GM19468 (cell line): Measurements from ENCODE around the gene HLA-A.

Source experiments
- ATAC-seq: cut with Tn5 transposase; IDR thresholded peaks from one replicate; pipeline ENCODE4 v1.9.1; 2021; ENCODE audit warnings: mild to moderate bottlenecking, moderate library complexity, moderate number of reproducible peaks; ENCODE audit not compliant: unreplicated experiment; ENCODE audit errors: extremely low read depth

The HLA-A gene

DNA sequence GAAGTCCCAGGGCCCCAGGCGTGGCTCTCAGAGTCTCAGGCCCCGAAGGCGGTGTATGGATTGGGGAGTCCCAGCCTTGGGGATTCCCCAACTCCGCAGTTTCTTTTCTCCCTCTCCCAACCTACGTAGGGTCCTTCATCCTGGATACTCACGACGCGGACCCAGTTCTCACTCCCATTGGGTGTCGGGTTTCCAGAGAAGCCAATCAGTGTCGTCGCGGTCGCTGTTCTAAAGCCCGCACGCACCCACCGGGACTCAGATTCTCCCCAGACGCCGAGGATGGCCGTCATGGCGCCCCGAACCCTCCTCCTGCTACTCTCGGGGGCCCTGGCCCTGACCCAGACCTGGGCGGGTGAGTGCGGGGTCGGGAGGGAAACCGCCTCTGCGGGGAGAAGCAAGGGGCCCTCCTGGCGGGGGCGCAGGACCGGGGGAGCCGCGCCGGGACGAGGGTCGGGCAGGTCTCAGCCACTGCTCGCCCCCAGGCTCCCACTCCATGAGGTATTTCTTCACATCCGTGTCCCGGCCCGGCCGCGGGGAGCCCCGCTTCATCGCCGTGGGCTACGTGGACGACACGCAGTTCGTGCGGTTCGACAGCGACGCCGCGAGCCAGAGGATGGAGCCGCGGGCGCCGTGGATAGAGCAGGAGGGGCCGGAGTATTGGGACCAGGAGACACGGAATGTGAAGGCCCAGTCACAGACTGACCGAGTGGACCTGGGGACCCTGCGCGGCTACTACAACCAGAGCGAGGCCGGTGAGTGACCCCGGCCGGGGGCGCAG, at the start of gene HLA-A:
HLA-A (plus strand) TSS at position 258 of the 778 bp plus-strand sequence; CDS start at position 280, 22 bp downstream.
- peak; percentile 86 for ATAC-seq

DNA sequence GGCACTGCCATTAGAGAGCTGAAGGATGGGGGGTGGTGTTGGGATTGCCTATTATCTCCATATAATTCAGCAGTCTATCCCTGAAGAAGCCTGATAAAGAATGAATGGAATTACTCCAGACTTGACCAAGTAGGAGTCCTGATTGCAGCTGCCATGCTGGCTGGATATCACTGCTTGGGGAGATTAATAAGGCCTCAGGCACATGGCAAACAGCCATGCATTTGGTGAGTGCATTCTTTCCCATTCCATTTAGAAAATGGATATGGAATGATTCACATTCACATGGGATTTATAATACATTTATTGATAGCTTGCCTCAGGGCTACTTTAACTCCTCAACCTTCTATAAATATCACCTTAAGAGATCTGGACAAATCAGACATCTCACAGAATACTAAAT, 49.6 kb upstream of the HLA-A start:
- no peak for ATAC-seq

GRCh38 chr6:29899281-29899680, 43.1 kb upstream of the HLA-A start:
- no peak for ATAC-seq

DNA sequence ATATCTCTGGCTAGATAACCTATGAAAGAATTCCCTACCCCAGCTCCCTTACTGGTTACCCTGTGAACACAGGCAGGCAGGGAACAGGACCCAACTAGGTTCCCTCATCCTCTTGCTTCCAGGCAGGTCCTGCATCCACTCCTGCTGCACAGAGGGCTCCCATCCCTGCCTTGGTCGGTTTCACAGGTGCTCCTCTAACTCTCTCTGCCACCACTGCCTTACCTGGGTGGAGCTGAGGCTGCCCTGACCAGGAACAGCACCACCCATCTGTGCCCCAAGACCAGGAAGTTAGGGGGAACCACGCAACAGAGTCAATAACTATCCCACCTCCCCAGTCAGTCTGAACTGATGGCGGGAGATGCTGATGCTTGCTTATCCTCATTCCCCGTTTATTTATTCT, 37.0 kb upstream of the HLA-A start:
- ATAC-seq = no peak

- ATAC-seq = no peak
These were observed 34.5 kb upstream of the HLA-A start for GRCh38 chr6:29907637-29908340.

- ATAC-seq = no peak
These were observed 34.0 kb upstream of the HLA-A start for GRCh38 chr6:29908341-29908662.

GRCh38 chr6:29908710-29909109, 33.6 kb upstream of the HLA-A start:
- ATAC-seq = no peak

DNA sequence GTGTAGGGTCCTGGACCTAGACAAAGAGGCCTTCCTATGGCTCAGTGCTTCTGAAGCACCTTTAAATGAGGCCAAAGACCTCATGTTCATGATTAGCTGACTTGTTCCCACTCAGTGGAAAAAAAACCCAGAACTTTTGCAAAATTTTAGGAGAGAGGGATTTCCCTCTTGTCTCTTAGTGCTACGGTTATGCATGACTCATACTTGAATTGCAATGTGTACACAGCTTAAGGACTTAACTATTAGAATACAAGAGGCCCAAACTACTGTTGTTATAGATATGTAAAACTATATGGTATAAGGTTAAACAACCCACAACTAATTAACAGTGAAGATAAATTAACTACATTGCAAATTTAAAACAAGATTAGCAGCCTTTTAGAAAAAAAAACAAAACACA, 32.3 kb upstream of the HLA-A start:
- no peak for ATAC-seq

GRCh38 chr6:29912840-29913239, 29.5 kb upstream of the HLA-A start:
- no peak for ATAC-seq

DNA sequence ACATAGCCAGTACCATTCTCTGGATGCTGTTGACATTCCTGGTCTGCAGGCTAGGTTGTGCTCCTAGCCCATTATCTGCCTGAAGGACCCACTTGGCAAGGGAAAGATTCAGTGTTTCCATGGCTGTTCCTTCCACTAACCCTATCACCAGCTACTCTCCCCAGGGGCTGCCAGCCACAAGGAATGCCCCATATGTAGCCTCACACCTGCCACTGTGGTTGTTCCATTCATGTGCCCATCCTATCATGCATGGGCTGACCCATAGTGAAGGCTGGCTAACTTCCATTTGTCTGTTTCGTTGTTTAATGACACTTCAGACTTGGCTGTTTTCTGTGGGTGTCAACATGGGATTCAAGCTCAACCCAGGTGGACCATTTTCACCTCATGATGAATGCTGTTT, 25.6 kb upstream of the HLA-A start:
- ATAC-seq = no peak

- no peak for ATAC-seq
These were observed 24.5 kb upstream of the HLA-A start for GRCh38 chr6:29917857-29918256.

GRCh38 chr6:29919506-29920445, 22.6 kb upstream of the HLA-A start:
- ATAC-seq = no peak

- ATAC-seq = no peak
These were observed 18.0 kb upstream of the HLA-A start for GRCh38 chr6:29924287-29924686.

DNA sequence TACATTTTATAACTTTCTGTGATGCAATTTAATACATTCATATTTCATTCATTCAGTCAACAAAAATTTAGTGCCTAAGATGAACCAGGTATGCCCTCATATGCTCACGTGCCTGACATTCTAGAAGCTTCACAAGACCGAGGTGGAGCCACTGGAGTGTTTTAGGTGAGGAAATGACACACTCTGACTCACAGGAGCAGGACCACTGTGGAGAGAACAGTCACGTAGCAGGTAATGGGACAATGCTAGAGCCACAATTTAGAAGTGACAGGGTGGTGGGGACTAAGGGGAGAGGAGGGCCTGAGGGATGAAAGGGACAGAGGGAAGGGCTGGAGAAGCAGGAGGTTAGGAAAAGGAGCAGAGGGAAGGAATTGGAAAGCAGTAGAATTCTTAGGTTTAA, 17.6 kb upstream of the HLA-A start:
- no peak for ATAC-seq

DNA sequence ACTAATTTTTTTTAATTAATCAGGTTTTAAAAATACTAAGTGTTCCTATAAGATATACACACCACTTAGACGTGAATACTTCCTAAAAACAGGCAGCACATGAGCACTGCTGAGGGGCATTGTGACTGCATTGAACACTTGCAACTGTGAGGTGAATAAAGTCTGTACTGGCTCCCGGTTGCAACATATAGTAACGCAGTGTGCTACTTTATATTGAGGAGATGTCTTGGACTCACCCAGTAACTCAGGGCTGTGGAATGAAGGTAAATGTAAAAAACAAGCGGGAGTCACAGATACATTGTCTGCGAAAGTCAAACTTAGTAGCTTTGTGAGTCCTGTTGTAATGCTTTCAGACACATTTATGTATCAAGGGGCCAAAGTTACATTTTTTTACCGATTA, 17.0 kb upstream of the HLA-A start:
- no peak for ATAC-seq

- peak; percentile 24 for ATAC-seq
These were observed 16.5 kb upstream of the HLA-A start for GRCh38 chr6:29925727-29926412.

- no peak for ATAC-seq
These were observed 15.7 kb upstream of the HLA-A start for GRCh38 chr6:29926413-29927274.

GRCh38 chr6:29927275-29927569, 15.1 kb upstream of the HLA-A start:
- ATAC-seq = no peak

DNA sequence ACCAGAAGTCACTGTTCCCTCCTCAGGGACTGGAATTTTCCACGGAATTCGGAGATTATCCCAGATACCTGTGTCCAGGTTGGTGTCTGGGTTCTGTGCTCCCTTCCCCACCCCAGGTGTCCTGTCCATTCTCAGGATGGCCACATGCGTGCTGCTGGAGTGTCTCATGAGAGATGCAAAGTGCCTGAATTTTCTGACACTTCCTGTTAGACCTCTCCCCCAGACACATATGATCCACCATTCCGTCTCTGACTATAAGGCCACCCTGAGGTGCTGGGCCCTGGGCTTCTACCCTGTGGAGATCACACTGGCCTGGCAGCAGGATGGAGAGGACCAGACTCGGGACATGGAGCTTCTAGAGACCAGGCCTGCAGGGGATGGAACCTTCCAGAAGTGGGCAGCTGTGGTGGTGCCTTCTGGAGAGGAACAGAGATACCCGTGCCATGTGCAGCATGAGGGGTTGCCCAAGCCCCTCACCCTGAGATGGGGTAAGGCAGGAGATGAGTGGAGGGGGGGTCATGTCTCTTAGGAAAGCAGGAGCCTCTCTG, 14.4 kb upstream of the HLA-A start:
- no peak for ATAC-seq
